HG03060 (cell line): ENCODE results near the gene CDSN.

Source experiments
- ATAC-seq: cut with Tn5 transposase; IDR thresholded peaks from one replicate; pipeline ENCODE4 v1.9.1; 2021; ENCODE audit warnings: low read depth, moderate number of reproducible peaks; ENCODE audit not compliant: unreplicated experiment

The CDSN gene

DNA sequence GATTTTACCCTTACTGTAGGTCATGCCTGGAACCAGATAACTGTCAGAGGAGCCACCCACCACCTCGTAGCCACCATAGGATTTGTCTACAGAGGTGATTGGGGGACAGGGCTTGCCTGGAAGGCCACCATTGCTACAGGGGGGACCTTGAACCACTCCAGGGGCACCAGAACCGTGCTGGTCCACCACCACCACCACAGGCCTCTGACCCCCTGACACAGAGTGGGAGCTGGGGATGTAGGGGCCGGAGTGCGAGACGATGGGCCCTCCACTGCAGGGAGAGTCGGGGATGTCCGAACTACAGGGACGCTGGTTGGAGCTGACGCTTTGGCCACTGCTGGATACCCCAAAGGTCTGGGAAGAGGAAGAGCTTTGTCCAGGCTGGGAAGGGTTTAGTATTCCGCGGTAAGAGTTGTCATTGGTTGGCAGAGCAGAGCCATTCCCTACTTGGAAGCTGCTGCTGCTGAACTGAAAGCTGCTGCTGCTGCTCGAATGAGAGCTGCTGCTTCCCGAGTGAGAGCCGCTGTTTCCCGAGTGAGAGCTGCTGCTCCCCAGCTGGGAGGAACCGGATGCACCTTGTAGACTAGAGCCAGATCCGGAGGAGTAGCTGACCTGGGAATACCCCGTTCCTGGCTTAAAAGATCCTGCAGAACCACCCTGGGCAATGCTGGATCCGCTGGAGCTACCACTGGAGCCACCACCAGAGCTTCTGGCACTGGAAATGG lies 3.4 kb downstream of the CDSN start:
- ATAC-seq = no peak

DNA sequence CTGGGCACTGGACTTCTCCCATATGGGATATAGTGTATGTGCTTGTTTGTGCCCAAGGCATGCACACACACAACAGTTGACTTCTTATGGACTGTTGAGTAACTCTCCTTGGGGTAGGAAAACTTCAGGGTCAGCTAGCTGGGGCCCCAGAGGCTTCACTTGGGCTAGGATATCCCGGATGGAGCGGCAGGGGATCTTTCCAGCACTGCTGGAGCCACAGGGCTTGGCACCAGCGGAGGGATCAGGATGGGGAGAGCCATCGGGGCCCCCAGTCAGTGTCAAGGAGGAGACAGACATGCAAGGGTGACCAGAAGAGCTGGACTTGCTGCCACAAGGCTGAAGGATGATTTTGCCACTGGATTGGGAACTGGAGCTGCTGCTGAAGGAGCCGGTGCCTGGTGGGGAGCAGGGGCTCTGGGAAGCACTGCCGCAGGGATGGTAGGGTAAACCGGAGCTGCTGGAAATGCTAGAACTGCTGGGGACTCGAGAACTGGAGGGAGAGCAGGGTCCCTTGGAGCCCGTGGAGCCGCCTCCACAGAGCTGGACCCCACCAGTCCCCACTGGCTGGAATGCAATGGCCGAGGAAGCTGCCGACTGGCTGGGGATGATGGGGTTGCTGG lies 4.2 kb downstream of the CDSN start:
- ATAC-seq = no peak

DNA sequence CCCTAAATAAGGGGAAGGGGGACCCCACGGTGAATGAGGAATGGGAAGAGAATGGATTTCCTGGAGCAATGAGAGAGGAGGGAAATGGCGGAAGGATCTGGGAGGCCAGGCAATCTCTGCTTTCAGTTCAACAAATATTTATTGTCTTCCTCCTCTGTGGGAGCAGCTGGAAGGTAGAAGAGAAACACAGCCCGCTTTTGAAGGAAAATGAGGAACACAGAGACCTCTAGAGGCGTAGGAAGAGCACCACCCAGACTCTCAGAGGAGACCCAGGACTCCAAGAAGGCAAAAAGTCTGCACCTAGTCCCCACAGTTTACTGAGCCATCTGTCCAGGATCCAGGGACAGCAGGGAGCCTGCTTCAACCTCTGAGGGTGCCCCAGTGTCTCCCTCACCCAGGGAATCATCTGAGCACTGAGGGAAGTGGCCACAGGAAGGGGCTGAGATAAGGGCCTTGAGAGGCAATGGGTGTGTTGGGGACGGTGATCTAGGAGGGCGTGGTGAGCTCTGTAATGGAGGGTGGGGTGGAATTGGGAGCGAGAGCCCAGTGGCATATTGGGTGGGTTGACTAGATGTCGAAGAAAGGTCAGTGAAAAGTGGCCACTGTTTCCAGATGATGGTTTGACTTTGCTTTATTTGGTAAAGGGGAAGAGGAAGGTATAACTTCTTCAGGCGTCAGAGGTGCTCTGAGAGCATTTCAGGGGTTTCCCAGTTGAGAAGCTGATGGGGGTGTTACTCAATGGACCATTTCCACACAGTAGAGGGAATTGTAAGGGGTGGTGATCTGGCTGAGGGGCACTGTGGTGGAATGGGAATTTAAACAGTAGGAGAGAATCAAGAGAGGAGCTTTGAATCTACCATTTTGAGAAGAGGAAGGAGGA lies 5.0 kb downstream of the CDSN start:
- ATAC-seq = no peak

DNA sequence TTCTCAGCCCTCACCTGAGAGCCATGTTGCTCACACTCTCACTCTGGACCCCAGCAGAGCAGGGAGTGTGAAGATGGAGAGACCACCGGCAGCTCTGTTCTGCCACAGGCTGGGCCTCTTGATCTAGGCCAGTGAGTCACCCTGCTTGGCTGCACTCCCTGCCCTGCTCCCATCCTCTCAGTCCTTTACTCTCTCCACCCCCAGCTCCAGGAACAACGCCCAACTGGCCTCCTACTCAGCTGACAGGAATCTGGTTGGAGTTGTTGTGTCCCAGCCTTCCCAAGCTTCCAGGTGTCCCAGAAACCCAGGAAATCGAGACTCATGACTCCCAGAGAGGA lies 5.7 kb downstream of the CDSN start, which contains the start of gene PSORS1C1:
PSORS1C1 (plus strand) TSS at position 260 of the 338 bp plus-strand sequence. CDS start 14,833 bp downstream, outside the sequence.
- ATAC-seq = no peak

DNA sequence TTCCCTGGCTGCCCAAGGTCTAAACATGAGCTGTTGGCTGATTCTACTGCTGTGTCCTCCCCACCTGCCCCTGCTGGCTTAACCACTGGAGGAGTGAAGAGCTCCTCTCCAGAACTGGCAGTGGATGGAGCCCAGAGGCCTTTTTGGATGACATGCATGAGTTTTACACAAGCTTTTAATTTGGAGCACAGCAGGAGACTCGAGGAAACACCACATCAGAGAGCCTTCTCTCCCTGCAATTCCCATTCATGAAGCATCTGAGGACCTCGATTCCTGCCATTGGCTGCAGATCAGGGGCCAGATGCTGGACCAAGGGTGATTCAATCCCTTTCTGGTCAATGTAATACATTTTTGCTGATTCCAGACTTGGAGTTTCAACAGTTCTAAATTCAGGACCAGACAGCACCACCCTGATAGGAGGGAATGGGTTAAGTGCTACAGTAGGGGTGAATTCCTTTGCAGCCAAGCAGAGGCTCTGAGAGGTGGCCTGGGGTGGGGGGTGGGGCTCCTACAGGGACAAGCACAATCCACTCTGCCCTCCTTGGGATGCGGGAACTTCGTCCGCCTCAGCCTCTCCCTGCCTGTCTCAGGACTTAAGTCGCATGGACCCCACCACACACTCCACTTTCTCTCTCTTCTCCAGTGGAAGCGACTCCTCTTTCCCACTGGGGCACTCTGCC lies 6.2 kb downstream of the CDSN start:
- ATAC-seq = no peak

DNA sequence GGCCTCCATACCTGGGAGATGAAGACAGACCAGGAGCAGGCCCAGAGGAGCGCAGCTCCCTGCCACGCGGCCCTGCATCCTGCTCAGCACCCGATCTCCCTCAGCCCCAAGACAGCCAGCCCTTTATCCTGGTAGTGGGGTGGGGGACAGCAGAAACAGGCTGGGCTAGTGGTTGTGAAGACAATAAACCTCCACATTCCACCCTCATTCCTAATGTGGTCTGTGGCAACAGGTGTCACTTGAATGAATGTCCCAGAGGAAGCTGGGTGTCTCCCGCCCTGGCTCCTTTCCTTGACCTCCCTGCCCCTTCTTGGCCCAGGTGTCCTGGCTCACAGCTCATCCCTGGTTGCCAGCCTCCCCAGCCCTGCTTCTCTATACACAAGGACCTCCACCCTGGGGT lies 7.8 kb downstream of the CDSN start, which contains the start of gene C6orf15:
C6orf15 (minus strand) TSS at position 98 of the 400 bp plus-strand sequence; CDS start at position 78, 20 bp downstream.
- no peak for ATAC-seq

- ATAC-seq = no peak
Observed at GRCh38 chr6:31111712-31112111, 8.5 kb downstream of the CDSN start.

GRCh38 chr6:31110825-31111582 lies 9.2 kb downstream of the CDSN start:
- ATAC-seq = no peak

- no peak for ATAC-seq
Observed at GRCh38 chr6:31107052-31107451, 13.2 kb downstream of the CDSN start.

GRCh38 chr6:31103136-31103535 lies 17.1 kb downstream of the CDSN start:
- ATAC-seq = no peak

DNA sequence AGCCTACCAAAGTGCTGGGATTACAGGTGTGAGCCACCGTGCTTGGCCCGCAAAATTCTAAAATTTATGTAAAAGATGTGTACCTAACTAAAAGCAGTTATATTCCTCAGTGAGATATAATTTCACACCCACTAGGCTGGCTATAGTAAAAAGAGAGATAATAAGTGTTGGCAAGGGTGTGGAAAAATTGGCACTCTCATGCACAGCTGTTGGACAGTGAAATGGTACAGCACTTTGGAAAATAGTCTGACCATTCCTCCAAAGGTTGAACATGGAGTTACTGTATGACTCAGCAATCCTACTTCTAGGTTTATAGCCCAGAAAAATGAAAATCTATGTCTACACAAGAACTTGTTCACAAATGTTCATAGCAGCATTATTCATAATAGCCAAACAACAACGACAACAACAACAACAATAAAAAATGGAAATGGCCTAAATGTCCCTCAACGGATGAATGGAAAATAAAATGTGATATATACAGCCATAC lies 21.8 kb downstream of the CDSN start:
- ATAC-seq = no peak

DNA sequence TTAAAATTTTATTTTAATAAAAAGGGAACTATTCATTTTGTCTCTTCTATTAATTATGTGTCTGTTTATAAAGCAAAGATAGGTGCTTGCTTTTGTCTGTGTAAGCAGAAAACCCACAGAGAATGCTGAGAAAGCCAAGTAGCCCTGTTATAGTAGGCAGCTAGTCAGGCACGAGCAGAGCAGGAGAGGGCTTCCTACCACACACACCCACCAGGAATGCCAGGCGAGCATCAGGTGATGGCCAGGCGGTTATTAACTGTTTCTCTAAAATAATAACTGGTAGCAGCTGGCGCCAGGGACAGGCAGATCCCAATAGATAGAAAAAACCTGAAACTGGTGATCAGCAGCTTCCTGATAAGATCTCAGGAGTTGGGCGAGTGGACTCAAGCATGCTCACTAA lies 23.6 kb downstream of the CDSN start:
- ATAC-seq = no peak

DNA sequence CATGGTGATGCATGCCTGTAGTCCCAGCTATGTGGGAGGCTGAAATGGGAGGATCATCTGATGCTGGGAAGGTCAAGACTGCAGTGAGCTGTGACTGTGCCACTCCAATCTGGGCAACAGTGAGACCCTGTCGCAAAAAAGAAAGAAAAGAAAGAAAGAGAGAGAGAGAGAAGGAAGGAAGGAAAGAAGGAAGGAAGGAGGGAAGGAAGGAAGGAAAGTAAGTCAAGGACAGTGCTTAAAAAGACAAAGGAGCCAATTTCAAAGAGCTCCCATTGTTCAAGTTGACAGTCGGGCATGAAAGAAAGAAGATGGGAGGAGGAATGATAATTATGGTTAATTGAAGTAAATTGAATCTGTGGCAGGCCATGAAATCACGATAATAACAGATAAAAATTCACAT lies 24.0 kb downstream of the CDSN start:
- ATAC-seq = no peak

- no peak for ATAC-seq
Observed at GRCh38 chr6:31094389-31094881, 25.8 kb downstream of the CDSN start.

- no peak for ATAC-seq
Observed at GRCh38 chr6:31092769-31093505, 27.3 kb downstream of the CDSN start.

DNA sequence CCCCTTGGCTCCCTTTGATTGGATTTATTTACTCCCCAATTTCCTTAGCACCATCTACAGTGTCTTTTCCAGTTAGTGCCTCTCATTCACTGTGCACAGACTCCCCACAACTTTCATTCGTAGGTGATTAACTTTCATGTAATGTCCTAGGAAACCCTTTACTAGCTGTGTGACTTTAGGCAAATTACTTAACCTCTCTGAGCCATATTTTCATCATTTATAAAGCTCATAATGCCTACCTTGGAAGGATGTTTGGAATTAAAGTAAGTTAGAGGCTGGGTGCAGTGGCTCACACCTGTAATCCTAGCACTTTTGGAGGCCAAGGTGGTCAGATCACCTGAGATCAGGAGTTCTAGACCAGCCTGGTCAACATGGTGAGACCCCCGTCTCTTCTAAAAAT lies 28.0 kb downstream of the CDSN start:
- ATAC-seq = no peak

GRCh38 chr6:31091680-31092079 lies 28.6 kb downstream of the CDSN start:
- no peak for ATAC-seq

- no peak for ATAC-seq
Observed at GRCh38 chr6:31090973-31091364, 29.3 kb downstream of the CDSN start.
